ENCODE data around the gene SSRP1. TPM values are rescaled to one million over a fixed set of nuclear protein-coding genes. Genes with fewer than 3 reads are reported as not detected.

Gene SSRP1
- total and polyA plus RNA-seq, 2 of the 4 experiments (the other 2 are of a cell fraction), result 106 to 146 TPM

- Histone ChIP-seq H3K18ac (ENCODE audit: low read depth, low read length) (no peak overlapping the region), H2AFZ (replicated peaks; ENCODE audit: low read length, poor library complexity) (no peak overlapping the region), H4K20me1 (ENCODE audit: insufficient read depth, low read length) (no peaks in the 10 kb centered on the region), H3K14ac (replicated peaks; ENCODE audit: low read depth, low read length) (no peak overlapping the region), H2AK5ac (ENCODE audit: low read depth, low read length) (no peak overlapping the region), H3K9ac (ENCODE audit: low read depth, low read length) (no peak overlapping the region), H3K27me3 (ENCODE audit: control insufficient read depth, insufficient read depth, low read length) (peaks cover 30% of the 10 kb centered on the region), H3K56ac (ENCODE audit: extremely low read depth, insufficient read depth, low read length) (no peak overlapping the region), H4K5ac (ENCODE audit: low read depth, low read length) (no peak overlapping the region), H2AK9ac (replicated peaks; ENCODE audit: low read depth, low read length, poor library complexity) (no peak overlapping the region), H3K36me3 (ENCODE audit: control insufficient read depth, insufficient read depth, low read length) (no peaks in the 10 kb centered on the region), H3K4ac (ENCODE audit: low read depth, low read length) (no peak overlapping the region), H4K8ac (ENCODE audit: low read depth in 2 of 2, low read length in 2 of 2) (no peak overlapping the region), H4K91ac (ENCODE audit: insufficient read depth, low read depth, low read length) (no peak overlapping the region), H2BK5ac (ENCODE audit: low read depth, low read length, poor library complexity, severe bottlenecking) (no peak overlapping the region), H2BK15ac (ENCODE audit: low read depth, low read length) (no peak overlapping the region), H3K4me2 (ENCODE audit: low read depth, low read length) (no peak overlapping the region), H3K9me3 (ENCODE audit: control insufficient read depth, insufficient read depth, low read length) (peaks cover 5% of the 10 kb centered on the region; the same call in 1 of the 2 replicates), H3K27ac (ENCODE audit: insufficient read depth, low read length) (no peak overlapping the region), H3K4me3 (ENCODE audit: insufficient read depth, low read depth, low read length) (no peak overlapping the region), H2BK20ac (ENCODE audit: low read depth, low read length) (no peak overlapping the region), H2BK120ac (ENCODE audit: low read depth, low read length) (no peak overlapping the region), H3K23ac (ENCODE audit: low read depth, low read length) (no peak overlapping the region), H3K79me1 (ENCODE audit: low read depth in 1 of 2, low read length in 2 of 2) (no peaks in the 10 kb centered on the region), H3K4me1 (ENCODE audit: control insufficient read depth, insufficient read depth, low read length) (peaks cover 2% of the 10 kb centered on the region; the same call in 1 of the 2 replicates), H3K9me1 (ENCODE audit: insufficient read depth, low read length) (no peaks in the 10 kb centered on the region)
- ATAC-seq (ENCODE audit: low read depth) (no peak), DNase-seq (no peak)
- POLR2A ChIA-PET (ENCODE audit: unreplicated experiment), result no interaction called here
- BruUV-seq (replicated peaks), result no TSS peak
- WGBS, 2 experiments (ENCODE audit: extremely low coverage in 2 of 2, insufficient read length in 1 of 2), result no CpG with 5 or more reads among the region's 5 CpGs
- in situ Hi-C loops (cut with MboI; ENCODE audit: low sequenced_read_pairs), result loop anchor here (25.0 kb wide), 1 partner anchor 516 kb away; no protein-coding TSS in a partner anchor
- intact Hi-C loops (cut with micrococcal nuclease), result loop anchor here (5.0 kb wide), 1 partner anchor 511 kb away; no protein-coding TSS in a partner anchor
- CTCF ChIA-PET, result interaction anchor here (0.8 kb wide), 1 partner anchor 103 kb away, joined by 3 read pairs; no protein-coding TSS in a partner anchor
- TF ChIP-seq MXI1 (IDR thresholded peaks at IDR 0.05; ENCODE audit: borderline replicate concordance, low read depth, low read length) (no peak), BHLHE40 (IDR thresholded peaks at IDR 0.05; ENCODE audit: low read depth, low read length) (no peak), MAZ (IDR thresholded peaks at IDR 0.05; ENCODE audit: borderline replicate concordance, low read depth, low read length) (no peak), FOS (IDR thresholded peaks at IDR 0.05; ENCODE audit: low read depth, low read length) (no peak), CEBPB (IDR thresholded peaks at IDR 0.05; ENCODE audit: low read depth, low read length) (no peak), NFE2L2 (IDR thresholded peaks at IDR 0.05; ENCODE audit: low read depth, low read length) (no peak), ELK1 (IDR thresholded peaks at IDR 0.05; ENCODE audit: borderline replicate concordance, low read depth, low read length) (no peak), CHD1 (IDR thresholded peaks at IDR 0.05; ENCODE audit: low read depth, low read length) (no peak), CTCF (conservative IDR thresholded peaks at IDR 0.05; ENCODE audit: low read depth, low read length) (no peak), RCOR1 (IDR thresholded peaks at IDR 0.05; ENCODE audit: insufficient replicate concordance, low read length) (no peak), SMC3 (IDR thresholded peaks at IDR 0.05; ENCODE audit: low read depth, low read length) (no peak), RFX5 (IDR thresholded peaks at IDR 0.05; ENCODE audit: low read depth, low read length) (no peak), POLR2A (IDR thresholded peaks at IDR 0.05; ENCODE audit: low read depth, low read length) (no peak), MAFK (IDR thresholded peaks at IDR 0.05; ENCODE audit: low read depth, low read length) (no peak), RAD21 (IDR thresholded peaks at IDR 0.05; ENCODE audit: low read length) (no peak)
- TF ChIP-seq, protein P1, sequence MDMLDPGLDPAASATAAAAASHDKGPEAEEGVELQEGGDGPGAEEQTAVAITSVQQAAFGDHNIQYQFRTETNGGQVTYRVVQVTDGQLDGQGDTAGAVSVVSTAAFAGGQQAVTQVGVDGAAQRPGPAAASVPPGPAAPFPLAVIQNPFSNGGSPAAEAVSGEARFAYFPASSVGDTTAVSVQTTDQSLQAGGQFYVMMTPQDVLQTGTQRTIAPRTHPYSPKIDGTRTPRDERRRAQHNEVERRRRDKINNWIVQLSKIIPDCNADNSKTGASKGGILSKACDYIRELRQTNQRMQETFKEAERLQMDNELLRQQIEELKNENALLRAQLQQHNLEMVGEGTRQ (IDR thresholded peaks at IDR 0.05; ENCODE audit: low read depth, low read length), result no peak
- dilution Hi-C loops (cut with HindIII; ENCODE audit: low sequenced_read_pairs, unreplicated experiment), result no loop called here
Measured at GRCh38 chr11:57353036-57353435, 17.3 kb upstream of the SSRP1 start.
